Osteocyte (in vitro differentiated cells): ENCODE results near the gene PM20D2. TPM values are rescaled to one million over a fixed set of nuclear protein-coding genes. Genes with fewer than 3 reads are reported as not detected.

Experiments used
- DNase-seq: peaks from one replicate; pipeline ENCODE4 v3.0.0; 2021; ENCODE audit warnings: mixed read lengths; ENCODE audit not compliant: unreplicated experiment; ENCODE audit errors: extremely low spot score
- H3K27ac Mint-ChIP-seq: one replicate; pipeline ENCODE4 v1.8.0; 2021; ENCODE audit warnings: mild to moderate bottlenecking, mixed read lengths; ENCODE audit not compliant: unreplicated experiment
- H3K27me3 Mint-ChIP-seq: one replicate; pipeline ENCODE4 v1.8.0; 2021; ENCODE audit warnings: mixed read lengths; ENCODE audit not compliant: unreplicated experiment
- H3K36me3 Mint-ChIP-seq: one replicate; pipeline ENCODE4 v1.8.0; 2021; ENCODE audit warnings: mixed read lengths; ENCODE audit not compliant: unreplicated experiment
- H3K4me1 Mint-ChIP-seq: one replicate; pipeline ENCODE4 v1.8.0; 2021; ENCODE audit warnings: mixed read lengths; ENCODE audit not compliant: unreplicated experiment
- H3K4me3 Mint-ChIP-seq: one replicate; pipeline ENCODE4 v1.8.0; 2021; ENCODE audit warnings: mild to moderate bottlenecking, moderate library complexity, mixed read lengths; ENCODE audit not compliant: unreplicated experiment
- H3K9me3 Mint-ChIP-seq: one replicate; pipeline ENCODE4 v1.8.0; 2021; ENCODE audit warnings: mixed read lengths; ENCODE audit not compliant: unreplicated experiment
- total RNA-seq: library from RNA; stranded (reverse); gene quantifications from 2 replicates; pipeline ENCODE4 v1.2.1, GENCODE V29; 2021
- TF ChIP-seq, protein P1 (sequence below): fragments of 200-600 bp; sonication (generic); IDR thresholded peaks from 2 replicates; pipeline ENCODE4 v1.5.0; 2021; ENCODE audit warnings: antibody characterized with exemption, mild to moderate bottlenecking, moderate library complexity

PM20D2 gene
- total RNA-seq, 1 donor from 2014 or later: 9.2 TPM

DNA sequence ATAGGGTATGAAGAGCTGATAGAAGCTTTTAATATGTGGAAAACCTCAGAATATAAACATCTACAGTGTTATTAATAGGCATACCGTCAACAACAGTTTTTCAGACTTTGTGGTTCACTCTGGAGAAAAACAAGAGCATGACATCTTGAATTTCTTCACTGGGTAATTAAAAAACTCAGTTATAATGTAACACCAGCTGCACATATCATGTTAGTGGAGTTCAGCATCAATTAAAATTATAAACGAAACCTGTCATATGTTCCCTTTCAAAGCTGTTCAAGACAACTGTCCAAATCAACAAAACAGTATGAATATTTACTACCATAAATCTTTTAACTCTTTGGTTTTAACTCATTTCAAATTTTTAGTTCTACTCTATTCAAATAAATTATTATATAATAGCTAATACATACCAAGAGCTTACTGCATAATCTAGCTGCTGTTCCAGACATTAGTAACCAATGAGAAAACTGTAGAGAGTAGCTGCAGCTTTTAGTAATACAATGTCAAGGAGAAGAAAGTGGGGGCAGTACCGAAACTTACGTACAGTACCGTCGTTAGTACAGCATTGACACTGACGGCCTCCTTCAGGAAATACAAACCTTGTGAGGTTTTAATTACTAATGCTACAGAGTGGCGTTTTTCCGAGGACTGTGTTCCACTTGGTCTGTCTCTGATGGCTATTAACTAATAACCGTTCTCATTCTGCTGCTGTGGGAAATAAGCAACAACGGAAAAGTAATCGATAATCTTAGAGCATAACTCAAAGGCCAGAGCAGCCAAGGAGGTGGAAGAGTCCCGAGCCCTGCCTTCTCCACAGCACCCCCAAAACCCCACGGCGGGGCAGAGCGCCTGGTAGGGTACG, 532 bp upstream of the PM20D2 start:
- H3K9me3 Mint-ChIP-seq: no peaks in the 10 kb centered on the region
- peak overlapping the region; percentile 66 for H3K27ac Mint-ChIP-seq
- H3K4me3 Mint-ChIP-seq: peak overlapping the region; percentile 75
- peaks cover 46% of the 10 kb centered on the region for H3K4me1 Mint-ChIP-seq
- no peaks in the 10 kb centered on the region for H3K27me3 Mint-ChIP-seq
- H3K36me3 Mint-ChIP-seq: peaks cover 10% of the 10 kb centered on the region
- DNase-seq: no peak
- TF ChIP-seq, protein P1, sequence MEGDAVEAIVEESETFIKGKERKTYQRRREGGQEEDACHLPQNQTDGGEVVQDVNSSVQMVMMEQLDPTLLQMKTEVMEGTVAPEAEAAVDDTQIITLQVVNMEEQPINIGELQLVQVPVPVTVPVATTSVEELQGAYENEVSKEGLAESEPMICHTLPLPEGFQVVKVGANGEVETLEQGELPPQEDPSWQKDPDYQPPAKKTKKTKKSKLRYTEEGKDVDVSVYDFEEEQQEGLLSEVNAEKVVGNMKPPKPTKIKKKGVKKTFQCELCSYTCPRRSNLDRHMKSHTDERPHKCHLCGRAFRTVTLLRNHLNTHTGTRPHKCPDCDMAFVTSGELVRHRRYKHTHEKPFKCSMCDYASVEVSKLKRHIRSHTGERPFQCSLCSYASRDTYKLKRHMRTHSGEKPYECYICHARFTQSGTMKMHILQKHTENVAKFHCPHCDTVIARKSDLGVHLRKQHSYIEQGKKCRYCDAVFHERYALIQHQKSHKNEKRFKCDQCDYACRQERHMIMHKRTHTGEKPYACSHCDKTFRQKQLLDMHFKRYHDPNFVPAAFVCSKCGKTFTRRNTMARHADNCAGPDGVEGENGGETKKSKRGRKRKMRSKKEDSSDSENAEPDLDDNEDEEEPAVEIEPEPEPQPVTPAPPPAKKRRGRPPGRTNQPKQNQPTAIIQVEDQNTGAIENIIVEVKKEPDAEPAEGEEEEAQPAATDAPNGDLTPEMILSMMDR: no peak

DNA sequence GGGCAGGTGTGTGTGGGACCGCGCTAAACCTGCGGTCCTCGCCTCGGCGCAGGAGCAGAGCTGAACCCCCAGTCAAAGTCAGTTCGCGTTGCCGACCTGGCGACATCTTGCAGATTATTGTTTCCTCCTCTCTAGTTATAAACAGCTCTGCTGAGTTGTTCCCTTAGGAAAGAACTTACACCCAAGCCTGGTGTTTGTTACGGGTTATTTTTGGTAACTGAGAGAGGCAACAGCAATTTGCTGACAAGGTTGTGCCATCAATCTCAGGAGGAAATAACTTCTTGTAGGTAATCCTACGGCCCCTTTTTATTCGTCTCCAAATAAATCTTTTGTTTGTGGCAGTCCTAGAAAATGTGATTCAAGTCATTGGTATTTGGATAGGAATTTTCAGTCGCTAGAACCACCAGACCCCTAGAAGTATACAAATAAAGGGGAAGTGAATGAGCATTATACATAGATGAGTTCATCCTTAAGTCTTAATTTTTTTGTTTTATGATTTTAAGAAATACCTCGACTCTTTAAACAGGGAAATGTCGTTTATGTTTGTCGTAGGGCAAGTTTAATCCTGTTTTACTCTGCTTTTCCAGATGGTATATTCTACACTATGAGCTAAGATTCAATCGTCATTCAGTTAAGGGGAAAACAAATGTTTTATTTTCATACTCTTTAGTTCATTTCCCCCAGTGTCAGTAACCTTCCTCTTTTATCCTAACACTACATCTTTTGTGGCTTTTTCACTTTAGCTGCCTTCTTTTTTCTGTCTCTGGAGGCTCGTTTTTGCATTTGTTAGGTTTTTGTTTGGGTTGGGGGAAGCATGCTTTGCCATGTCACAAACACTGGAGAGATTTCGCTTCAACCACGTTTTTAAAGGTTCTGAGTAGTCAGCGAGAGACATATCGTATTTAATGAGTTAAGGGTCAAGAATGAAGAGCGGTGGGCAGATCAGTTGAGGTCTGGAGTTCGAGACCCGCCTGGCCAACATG, 1.2 kb downstream of the PM20D2 start:
- H3K4me3 Mint-ChIP-seq: peak overlapping the region; percentile 76
- H3K27me3 Mint-ChIP-seq: no peaks in the 10 kb centered on the region
- H3K27ac Mint-ChIP-seq: peak overlapping the region; percentile 46
- H3K36me3 Mint-ChIP-seq: peaks cover 13% of the 10 kb centered on the region
- TF ChIP-seq, protein P1: no peak
- no peaks in the 10 kb centered on the region for H3K9me3 Mint-ChIP-seq
- no peak for DNase-seq
- peaks cover 38% of the 10 kb centered on the region for H3K4me1 Mint-ChIP-seq

DNA sequence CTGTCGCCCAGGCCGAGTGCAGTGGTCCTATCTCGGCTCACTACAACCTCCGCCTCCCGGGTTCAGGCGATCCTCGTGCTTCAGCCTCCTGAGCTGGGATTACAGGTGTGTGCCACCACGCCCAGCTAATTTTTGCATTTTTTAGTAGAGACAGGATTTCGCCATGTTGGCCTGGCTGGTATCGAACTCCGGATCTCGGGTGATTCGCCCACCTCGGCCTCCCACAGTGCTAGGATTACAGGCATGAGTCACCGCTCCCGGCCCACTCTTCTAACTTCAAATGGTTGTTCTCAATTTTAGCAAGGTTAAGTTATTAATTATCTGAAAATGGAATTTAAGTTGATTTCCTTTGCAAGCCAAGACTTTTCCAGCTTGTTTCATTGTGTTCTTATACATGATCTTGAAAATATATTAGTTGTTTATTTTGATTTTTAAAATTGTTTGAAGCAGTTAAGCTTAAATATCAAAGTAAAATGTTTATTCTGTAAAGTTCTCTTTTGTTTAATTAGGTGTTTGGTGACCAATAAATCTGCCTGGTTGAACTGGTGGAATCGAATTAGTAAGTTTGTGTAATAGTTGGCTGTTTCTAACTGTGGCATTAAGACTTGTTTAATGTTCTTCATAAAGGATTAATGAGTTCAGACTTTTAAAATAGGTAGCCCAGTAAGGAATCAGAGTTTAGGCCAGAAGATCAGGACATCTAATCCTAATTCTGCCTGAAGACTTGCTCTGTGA, 2.3 kb downstream of the PM20D2 start:
- H3K9me3 Mint-ChIP-seq: no peaks in the 10 kb centered on the region
- H3K36me3 Mint-ChIP-seq: peaks cover 13% of the 10 kb centered on the region
- peaks cover 34% of the 10 kb centered on the region for H3K4me1 Mint-ChIP-seq
- TF ChIP-seq, protein P1: no peak
- DNase-seq: no peak
- no peak overlapping the region for H3K27ac Mint-ChIP-seq
- H3K4me3 Mint-ChIP-seq: peak overlapping the region; percentile 18
- H3K27me3 Mint-ChIP-seq: no peaks in the 10 kb centered on the region

DNA sequence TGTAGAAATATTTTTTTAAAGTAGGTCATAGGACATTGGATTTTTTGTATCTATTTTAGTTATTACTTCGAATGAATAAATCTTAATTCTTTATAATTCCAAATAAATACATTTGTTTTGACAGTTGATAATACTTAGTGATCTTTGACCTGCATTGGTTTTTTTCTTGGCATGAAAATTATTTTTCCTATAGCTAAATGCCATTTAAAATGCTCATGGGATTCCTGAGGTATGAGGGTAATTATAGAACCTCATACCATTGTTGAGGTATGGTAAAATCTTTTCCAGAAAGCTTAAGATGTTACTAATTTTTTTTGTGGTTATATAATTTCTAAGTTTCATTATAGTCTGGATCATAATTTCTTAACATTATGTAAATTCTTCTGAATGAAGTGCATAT, 8.3 kb downstream of the PM20D2 start:
- Mint-ChIP-seq H3K4me1 (peaks cover 15% of the 10 kb centered on the region), H3K36me3 (peaks cover 23% of the 10 kb centered on the region), H3K9me3 (no peaks in the 10 kb centered on the region), H3K4me3 (no peak overlapping the region), H3K27me3 (no peaks in the 10 kb centered on the region), H3K27ac (no peak overlapping the region)
- DNase-seq: no peak
- TF ChIP-seq, protein P1: no peak
